ENCODE data around the gene SLX4IP. TPM values are rescaled to one million over a fixed set of nuclear protein-coding genes. Genes with fewer than 3 reads are reported as not detected.

The SLX4IP gene
- total RNA-seq, 1 experiment from 2014 or later, result 11.1 TPM

DNA sequence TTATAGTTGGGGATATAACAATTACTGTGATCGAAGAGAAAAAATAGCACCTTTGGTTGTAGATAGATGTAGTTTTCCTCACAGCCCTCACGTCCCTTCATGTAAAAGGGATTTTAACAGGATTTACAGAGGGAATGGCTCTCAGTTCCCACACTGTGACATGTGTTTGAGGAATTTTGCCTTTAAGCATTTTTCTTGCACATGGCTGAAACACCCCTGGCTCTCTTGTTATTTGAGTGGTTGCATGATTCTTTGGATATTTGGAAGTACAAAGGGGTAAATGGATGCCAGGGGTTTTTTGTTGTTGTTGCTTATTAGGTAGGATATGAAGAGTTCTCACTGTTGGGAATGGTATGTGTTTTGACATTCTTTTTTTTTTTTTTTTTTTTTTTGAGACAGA lies 190.5 kb downstream of the SLX4IP start:
- Histone ChIP-seq H3K9me2 (ENCODE audit: insufficient read depth) (no peaks in the 10 kb centered on the region), H3K36me3 (ENCODE audit: control insufficient read depth in 1 of 2, insufficient read depth in 2 of 2, low read length in 2 of 2) (no peaks in the 10 kb centered on the region), H3K4me1 (ENCODE audit: control insufficient read depth in 1 of 2, insufficient read depth in 2 of 2, low read length in 2 of 2) (no peaks in the 10 kb centered on the region), H2AFZ (ENCODE audit: low read depth, low read length, poor library complexity, severe bottlenecking) (no peak overlapping the region), H3K4me3 (replicated peaks in 1 of 2; ENCODE audit: low read depth in 1 of 2, low read length in 2 of 2) (no peak overlapping the region), H4K20me1 (ENCODE audit: insufficient read depth) (no peaks in the 10 kb centered on the region), H3K27ac (ENCODE audit: low read depth, low read length) (no peak overlapping the region), H3K4me2 (ENCODE audit: low read length) (no peak overlapping the region), H3K79me2 (ENCODE audit: insufficient read depth, low read length) (no peaks in the 10 kb centered on the region), H3K9me3 (ENCODE audit: control insufficient read depth in 1 of 2, insufficient read depth in 1 of 2, low read depth in 1 of 2, low read length in 2 of 2) (no peaks in the 10 kb centered on the region), H3K27me3 (ENCODE audit: insufficient read depth, low read length) (no peaks in the 10 kb centered on the region), H3K9ac (ENCODE audit: low read length) (no peak overlapping the region)
- DNase-seq (ENCODE audit: low read depth, low spot score) (no peak), ATAC-seq (no peak)
- ChIA-PET POLR2A (no interaction called here), RAD21 (ENCODE audit: low non-redundant PET in 1 of 2, low total read pairs in 2 of 2, uncharacterized antibody in 2 of 2, unreplicated experiment in 2 of 2) (no interaction called here), CTCF (no interaction called here)
- intact Hi-C loops (cut with micrococcal nuclease), result no loop called here
- BruUV-seq (replicated peaks), result no TSS peak
- no peak for TF ChIP-seq EZH2 (IDR thresholded peaks at IDR 0.05)
- no peak for TF ChIP-seq SP1 (IDR thresholded peaks at IDR 0.05; ENCODE audit: low read depth)
- no peak for TF ChIP-seq SIN3A (IDR thresholded peaks at IDR 0.05; ENCODE audit: low read depth)
- no peak for TF ChIP-seq ELF1 (IDR thresholded peaks at IDR 0.05; ENCODE audit: borderline replicate concordance, low read depth)
- TF ChIP-seq YY1 (IDR thresholded peaks at IDR 0.05; ENCODE audit: extremely low read depth, insufficient replicate concordance, low read depth, low read length), result no peak
- TF ChIP-seq POLR2A (IDR thresholded peaks at IDR 0.05; ENCODE audit: borderline replicate concordance, extremely low read depth, insufficient read depth, insufficient read length), result no peak
- TF ChIP-seq, protein P1, sequence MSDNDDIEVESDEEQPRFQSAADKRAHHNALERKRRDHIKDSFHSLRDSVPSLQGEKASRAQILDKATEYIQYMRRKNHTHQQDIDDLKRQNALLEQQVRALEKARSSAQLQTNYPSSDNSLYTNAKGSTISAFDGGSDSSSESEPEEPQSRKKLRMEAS (IDR thresholded peaks at IDR 0.05), result no peak
- TF ChIP-seq, protein P2, sequence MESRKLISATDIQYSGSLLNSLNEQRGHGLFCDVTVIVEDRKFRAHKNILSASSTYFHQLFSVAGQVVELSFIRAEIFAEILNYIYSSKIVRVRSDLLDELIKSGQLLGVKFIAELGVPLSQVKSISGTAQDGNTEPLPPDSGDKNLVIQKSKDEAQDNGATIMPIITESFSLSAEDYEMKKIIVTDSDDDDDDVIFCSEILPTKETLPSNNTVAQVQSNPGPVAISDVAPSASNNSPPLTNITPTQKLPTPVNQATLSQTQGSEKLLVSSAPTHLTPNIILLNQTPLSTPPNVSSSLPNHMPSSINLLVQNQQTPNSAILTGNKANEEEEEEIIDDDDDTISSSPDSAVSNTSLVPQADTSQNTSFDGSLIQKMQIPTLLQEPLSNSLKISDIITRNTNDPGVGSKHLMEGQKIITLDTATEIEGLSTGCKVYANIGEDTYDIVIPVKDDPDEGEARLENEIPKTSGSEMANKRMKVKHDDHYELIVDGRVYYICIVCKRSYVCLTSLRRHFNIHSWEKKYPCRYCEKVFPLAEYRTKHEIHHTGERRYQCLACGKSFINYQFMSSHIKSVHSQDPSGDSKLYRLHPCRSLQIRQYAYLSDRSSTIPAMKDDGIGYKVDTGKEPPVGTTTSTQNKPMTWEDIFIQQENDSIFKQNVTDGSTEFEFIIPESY (IDR thresholded peaks at IDR 0.05; ENCODE audit: extremely low read depth, insufficient replicate concordance, low read length), result no peak
- TF ChIP-seq CBX3 (IDR thresholded peaks at IDR 0.05; ENCODE audit: low read depth), result no peak
- no peak for TF ChIP-seq TCF7L2 (IDR thresholded peaks at IDR 0.05; ENCODE audit: borderline replicate concordance, extremely low read depth, insufficient read depth, insufficient read length)
- TF ChIP-seq RAD21 (IDR thresholded peaks at IDR 0.05; ENCODE audit: low read depth), result no peak
- TF ChIP-seq EZH2phosphoT487 (IDR thresholded peaks at IDR 0.05; ENCODE audit: borderline replicate concordance), result no peak
- TF ChIP-seq, protein P3, sequence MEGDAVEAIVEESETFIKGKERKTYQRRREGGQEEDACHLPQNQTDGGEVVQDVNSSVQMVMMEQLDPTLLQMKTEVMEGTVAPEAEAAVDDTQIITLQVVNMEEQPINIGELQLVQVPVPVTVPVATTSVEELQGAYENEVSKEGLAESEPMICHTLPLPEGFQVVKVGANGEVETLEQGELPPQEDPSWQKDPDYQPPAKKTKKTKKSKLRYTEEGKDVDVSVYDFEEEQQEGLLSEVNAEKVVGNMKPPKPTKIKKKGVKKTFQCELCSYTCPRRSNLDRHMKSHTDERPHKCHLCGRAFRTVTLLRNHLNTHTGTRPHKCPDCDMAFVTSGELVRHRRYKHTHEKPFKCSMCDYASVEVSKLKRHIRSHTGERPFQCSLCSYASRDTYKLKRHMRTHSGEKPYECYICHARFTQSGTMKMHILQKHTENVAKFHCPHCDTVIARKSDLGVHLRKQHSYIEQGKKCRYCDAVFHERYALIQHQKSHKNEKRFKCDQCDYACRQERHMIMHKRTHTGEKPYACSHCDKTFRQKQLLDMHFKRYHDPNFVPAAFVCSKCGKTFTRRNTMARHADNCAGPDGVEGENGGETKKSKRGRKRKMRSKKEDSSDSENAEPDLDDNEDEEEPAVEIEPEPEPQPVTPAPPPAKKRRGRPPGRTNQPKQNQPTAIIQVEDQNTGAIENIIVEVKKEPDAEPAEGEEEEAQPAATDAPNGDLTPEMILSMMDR (IDR thresholded peaks at IDR 0.05 in 2 of 3, conservative IDR thresholded peaks at IDR 0.05 in 1 of 3; ENCODE audit: borderline replicate concordance in 1 of 3, insufficient read depth in 1 of 3, low read depth in 2 of 3, low read length in 2 of 3), result no peak
- TF ChIP-seq, protein P4, sequence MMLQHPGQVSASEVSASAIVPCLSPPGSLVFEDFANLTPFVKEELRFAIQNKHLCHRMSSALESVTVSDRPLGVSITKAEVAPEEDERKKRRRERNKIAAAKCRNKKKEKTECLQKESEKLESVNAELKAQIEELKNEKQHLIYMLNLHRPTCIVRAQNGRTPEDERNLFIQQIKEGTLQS (IDR thresholded peaks at IDR 0.05), result no peak
- no peak for TF ChIP-seq ZNF274 (IDR thresholded peaks at IDR 0.05; ENCODE audit: low read depth, low read length)
- no peak for TF ChIP-seq CEBPB (IDR thresholded peaks at IDR 0.05; ENCODE audit: low read depth)
- TF ChIP-seq JUND (IDR thresholded peaks at IDR 0.05), result no peak
- no peak for TF ChIP-seq POLR2AphosphoS5 (IDR thresholded peaks at IDR 0.05; ENCODE audit: low read depth, low read length)
- TF ChIP-seq, protein P5, sequence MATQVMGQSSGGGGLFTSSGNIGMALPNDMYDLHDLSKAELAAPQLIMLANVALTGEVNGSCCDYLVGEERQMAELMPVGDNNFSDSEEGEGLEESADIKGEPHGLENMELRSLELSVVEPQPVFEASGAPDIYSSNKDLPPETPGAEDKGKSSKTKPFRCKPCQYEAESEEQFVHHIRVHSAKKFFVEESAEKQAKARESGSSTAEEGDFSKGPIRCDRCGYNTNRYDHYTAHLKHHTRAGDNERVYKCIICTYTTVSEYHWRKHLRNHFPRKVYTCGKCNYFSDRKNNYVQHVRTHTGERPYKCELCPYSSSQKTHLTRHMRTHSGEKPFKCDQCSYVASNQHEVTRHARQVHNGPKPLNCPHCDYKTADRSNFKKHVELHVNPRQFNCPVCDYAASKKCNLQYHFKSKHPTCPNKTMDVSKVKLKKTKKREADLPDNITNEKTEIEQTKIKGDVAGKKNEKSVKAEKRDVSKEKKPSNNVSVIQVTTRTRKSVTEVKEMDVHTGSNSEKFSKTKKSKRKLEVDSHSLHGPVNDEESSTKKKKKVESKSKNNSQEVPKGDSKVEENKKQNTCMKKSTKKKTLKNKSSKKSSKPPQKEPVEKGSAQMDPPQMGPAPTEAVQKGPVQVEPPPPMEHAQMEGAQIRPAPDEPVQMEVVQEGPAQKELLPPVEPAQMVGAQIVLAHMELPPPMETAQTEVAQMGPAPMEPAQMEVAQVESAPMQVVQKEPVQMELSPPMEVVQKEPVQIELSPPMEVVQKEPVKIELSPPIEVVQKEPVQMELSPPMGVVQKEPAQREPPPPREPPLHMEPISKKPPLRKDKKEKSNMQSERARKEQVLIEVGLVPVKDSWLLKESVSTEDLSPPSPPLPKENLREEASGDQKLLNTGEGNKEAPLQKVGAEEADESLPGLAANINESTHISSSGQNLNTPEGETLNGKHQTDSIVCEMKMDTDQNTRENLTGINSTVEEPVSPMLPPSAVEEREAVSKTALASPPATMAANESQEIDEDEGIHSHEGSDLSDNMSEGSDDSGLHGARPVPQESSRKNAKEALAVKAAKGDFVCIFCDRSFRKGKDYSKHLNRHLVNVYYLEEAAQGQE (IDR thresholded peaks at IDR 0.05; ENCODE audit: low read depth), result no peak

All from HCT116 (cell line).